Uterus (tissue), 4 donors: ENCODE results near the gene SOCS4. TPM values are rescaled to one million over a fixed set of nuclear protein-coding genes. Genes with fewer than 3 reads are reported as not detected.
A peak's percentile ranks its signal among the peaks of the same experiment; 100 is the strongest.
"Not testable (repeated sequence)": the region's sequence is repeated elsewhere in the genome, so short reads cannot be mapped to it uniquely, and the experiment has no call there.

Source experiments
- DNase-seq, 2 donors: peaks; one replicate each; pipeline ENCODE4 v3.0.0-alpha.2; 2019 to 2020
- H3K27ac ChIP-seq, 2 donors: fragments of 200-600 bp; sonication (generic); 1 replicate in 1 of 2; 2 replicates in 1 of 2; pipeline ENCODE4 v1.5.1; 2016 to 2018
- H3K27me3 ChIP-seq, 2 donors: fragments of 200-600 bp; sonication (generic); one replicate each; pipeline ENCODE4 v1.5.1; 2018 to 2019; ENCODE audit warnings: control low read depth in 1 of 2
- H3K36me3 ChIP-seq, 2 donors: fragments of 200-600 bp; sonication (generic); one replicate each; pipeline ENCODE4 v1.5.1; 2019; ENCODE audit warnings: control low read depth in 1 of 2
- H3K4me1 ChIP-seq, 2 donors: fragments of 200-600 bp; sonication (generic); one replicate each; pipeline ENCODE4 v1.5.1; 2018 to 2019; ENCODE audit warnings: control low read depth in 1 of 2
- H3K4me3 ChIP-seq, 2 donors: fragments of 200-600 bp; sonication (generic); 1 replicate in 1 of 2; 2 replicates in 1 of 2; pipeline ENCODE4 v1.5.1; 2018 to 2019; ENCODE audit warnings: mild to moderate bottlenecking in 1 of 2
- H3K9me3 ChIP-seq, 2 donors: fragments of 200-600 bp; sonication (generic); one replicate each; pipeline ENCODE4 v1.5.1; 2019; ENCODE audit warnings: control low read depth in 1 of 2
- POLR2A ChIP-seq, 2 donors: fragments of 450-650 bp; IDR thresholded peaks; one replicate each; pipeline ENCODE4 v1.6.1; 2016; ENCODE audit warnings: antibody characterized with exemption in 2 of 2, mild to moderate bottlenecking in 1 of 2, moderate library complexity in 1 of 2
- intact Hi-C: fragments of 100-400 bp; cut with DNase I; formaldehyde crosslinking; loops from one replicate; pipeline ENCODE4 v1.15.1; 2023; ENCODE audit warnings: low total_unique reads
- total RNA-seq, 4 donors: library from RNA; depleted of rRNA in 3 of 4; stranded (reverse); fragments of >200 nt in 3 of 4; gene quantifications; one replicate each; pipeline versions ENCODE4 v1.1.0 to v1.2.4, GENCODE V29; 2014 to 2023
- TF ChIP-seq, protein P1 (sequence below), 4 experiments: fragments of 200-600 bp in 2 of 4; fragments of 450-650 bp in 2 of 4; sonication (generic) in 2 of 4; IDR thresholded peaks; one replicate each; pipeline ENCODE4 v1.5.1; 2016 to 2019; ENCODE audit warnings: antibody characterized with exemption in 4 of 4, mild to moderate bottlenecking in 2 of 4, moderate library complexity in 1 of 4
- donor health status: DM: yes; HTN: yes; CAD: no.

SOCS4 gene
- total RNA-seq, 4 donors from 2014 or later = 10.2 to 36.4 (median 22.4) TPM

DNA sequence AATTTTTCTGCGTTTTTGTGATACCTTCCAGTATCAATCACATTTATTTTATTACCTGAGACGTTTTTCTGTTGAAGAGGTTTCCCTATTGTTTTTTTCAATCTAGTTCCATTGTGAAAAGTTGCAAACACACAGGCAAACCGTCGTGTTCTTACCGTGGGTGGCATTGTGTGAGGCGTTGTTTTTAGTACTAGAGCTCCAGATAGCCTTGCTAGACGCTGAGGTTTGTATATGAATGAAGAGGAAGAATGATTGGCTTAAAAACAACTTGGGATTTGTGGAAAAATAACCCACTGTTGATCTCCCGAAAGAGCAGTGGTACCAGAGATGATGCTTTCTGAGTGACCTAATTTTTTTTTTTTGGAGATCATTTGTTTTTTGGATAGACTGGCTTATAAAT is 1.0 kb downstream of the SOCS4 start:
- peak overlapping the region in 1 of 2 donors; percentile 72 for H3K27ac ChIP-seq
- no peak for TF ChIP-seq POLR2A (IDR thresholded peaks at IDR 0.05)
- TF ChIP-seq, protein P1, sequence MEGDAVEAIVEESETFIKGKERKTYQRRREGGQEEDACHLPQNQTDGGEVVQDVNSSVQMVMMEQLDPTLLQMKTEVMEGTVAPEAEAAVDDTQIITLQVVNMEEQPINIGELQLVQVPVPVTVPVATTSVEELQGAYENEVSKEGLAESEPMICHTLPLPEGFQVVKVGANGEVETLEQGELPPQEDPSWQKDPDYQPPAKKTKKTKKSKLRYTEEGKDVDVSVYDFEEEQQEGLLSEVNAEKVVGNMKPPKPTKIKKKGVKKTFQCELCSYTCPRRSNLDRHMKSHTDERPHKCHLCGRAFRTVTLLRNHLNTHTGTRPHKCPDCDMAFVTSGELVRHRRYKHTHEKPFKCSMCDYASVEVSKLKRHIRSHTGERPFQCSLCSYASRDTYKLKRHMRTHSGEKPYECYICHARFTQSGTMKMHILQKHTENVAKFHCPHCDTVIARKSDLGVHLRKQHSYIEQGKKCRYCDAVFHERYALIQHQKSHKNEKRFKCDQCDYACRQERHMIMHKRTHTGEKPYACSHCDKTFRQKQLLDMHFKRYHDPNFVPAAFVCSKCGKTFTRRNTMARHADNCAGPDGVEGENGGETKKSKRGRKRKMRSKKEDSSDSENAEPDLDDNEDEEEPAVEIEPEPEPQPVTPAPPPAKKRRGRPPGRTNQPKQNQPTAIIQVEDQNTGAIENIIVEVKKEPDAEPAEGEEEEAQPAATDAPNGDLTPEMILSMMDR (IDR thresholded peaks at IDR 0.05) = no peak
- peak overlapping the region; percentile 59 to 60 for H3K4me3 ChIP-seq
- H3K4me1 ChIP-seq = peaks cover 3 to 13% of the 10 kb centered on the region in 2 donors
- H3K9me3 ChIP-seq = no peaks in the 10 kb centered on the region
- no peaks in the 10 kb centered on the region for H3K27me3 ChIP-seq
- intact Hi-C loops = no loop called here
- no peaks in the 10 kb centered on the region for H3K36me3 ChIP-seq
- DNase-seq = no peak

DNA sequence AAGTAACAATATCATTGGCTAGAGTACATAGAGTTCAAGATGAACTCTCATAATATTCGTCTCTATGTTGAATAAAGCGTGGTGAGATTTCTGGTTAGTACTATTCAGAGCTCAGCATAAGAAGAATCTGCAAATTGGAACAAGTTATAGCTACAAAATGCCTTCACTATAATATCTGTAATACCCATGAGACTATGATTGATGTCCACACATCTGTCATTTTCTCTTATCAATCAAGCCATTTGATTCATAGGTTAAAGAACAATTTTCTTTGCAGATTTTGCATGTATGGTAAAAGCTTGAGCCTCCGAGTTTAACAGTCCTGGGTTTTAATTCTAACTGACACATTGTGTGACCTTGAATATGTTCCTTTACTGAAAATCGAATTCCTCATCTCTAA is 1.4 kb downstream of the SOCS4 start:
- TF ChIP-seq, protein P1 (IDR thresholded peaks at IDR 0.05) = no peak
- no peak for TF ChIP-seq POLR2A (IDR thresholded peaks at IDR 0.05)
- Histone ChIP-seq H3K36me3 (no peaks in the 10 kb centered on the region), H3K4me3 (peak overlapping the region in 1 of 2 donors; percentile 60), H3K4me1 (peaks cover 3 to 13% of the 10 kb centered on the region in 2 donors), H3K9me3 (no peaks in the 10 kb centered on the region), H3K27ac (no peak overlapping the region), H3K27me3 (no peaks in the 10 kb centered on the region)
- intact Hi-C loops = no loop called here
- DNase-seq = no peak

DNA sequence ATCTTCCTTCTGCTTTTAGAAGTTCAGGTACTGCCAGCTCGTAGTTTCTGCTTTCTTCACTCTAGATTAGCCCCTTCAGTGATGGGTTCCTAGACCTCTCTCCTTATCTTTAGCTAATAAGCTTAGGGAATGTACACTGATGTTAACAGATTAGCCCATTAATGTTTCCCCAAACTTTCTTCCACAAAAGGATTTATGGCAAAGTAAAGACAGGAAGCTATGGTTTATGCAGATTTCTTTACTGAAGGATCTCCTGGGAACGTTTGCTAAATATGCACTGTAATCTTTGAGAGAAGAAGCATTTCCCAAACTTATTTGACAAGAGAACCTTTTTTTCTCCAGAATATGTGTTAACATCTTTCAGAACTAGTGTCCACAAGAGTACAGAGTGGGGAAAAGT is 4.2 kb downstream of the SOCS4 start:
- TF ChIP-seq, protein P1 (IDR thresholded peaks at IDR 0.05) = no peak
- TF ChIP-seq POLR2A (IDR thresholded peaks at IDR 0.05) = no peak
- intact Hi-C loops = no loop called here
- no peak overlapping the region for H3K4me3 ChIP-seq

DNA sequence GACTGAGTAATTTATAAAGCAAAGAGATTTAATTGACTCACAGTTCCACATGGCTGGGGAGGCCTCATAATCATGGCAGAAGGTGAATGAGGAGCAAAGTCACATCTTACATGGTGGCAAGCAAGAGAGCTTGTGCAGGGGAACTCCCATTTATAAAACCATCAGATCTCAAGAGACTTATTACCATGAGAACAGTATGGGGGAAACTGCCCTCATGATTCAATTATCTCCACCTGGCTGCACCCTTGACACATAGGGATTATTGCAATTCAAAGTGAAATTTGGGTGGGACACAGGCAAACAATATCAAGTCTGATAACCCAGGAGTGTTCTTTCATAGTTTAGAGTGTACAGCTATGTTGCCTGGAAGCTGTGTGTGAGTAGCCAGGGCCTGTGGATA is 11.0 kb downstream of the SOCS4 start:
- H3K27me3 ChIP-seq, H3K27ac ChIP-seq, DNase-seq, H3K4me3 ChIP-seq, H3K36me3 ChIP-seq, intact Hi-C loops, H3K4me1 ChIP-seq, H3K9me3 ChIP-seq: not testable (repeated sequence)

More for the DNA sequence above, 4.2 kb downstream of the SOCS4 start:
- Histone ChIP-seq H3K4me1 (peaks cover under 1 to 9% of the 10 kb centered on the region in 2 donors), H3K27me3 (no peaks in the 10 kb centered on the region), H3K27ac (no peak overlapping the region), H3K36me3 (no peaks in the 10 kb centered on the region), H3K9me3 (no peaks in the 10 kb centered on the region)
- DNase-seq = no peak

DNA sequence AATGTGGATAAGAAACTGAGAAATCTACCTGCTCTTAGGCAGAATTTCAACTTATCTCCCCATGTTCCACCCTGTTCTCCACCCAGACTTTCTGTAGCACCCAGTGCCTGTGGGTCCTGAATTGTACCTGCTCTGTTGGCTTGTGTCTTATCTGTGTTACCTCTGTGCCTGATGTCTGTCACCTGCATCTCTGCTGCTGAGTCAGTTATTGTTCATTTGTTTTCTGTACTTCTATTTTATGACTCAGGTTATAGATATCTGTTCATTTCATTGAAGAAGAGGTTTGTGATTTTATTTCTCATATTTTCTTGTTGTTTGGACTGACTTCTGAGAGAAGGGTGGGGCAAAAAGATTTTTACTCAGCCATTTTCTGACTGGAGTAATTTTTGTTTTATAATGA is 11.7 kb downstream of the SOCS4 start:
- H3K9me3 ChIP-seq = no peaks in the 10 kb centered on the region
- H3K36me3 ChIP-seq = no peaks in the 10 kb centered on the region
- no peak for TF ChIP-seq POLR2A (IDR thresholded peaks at IDR 0.05)
- TF ChIP-seq, protein P1 (IDR thresholded peaks at IDR 0.05) = no peak
- intact Hi-C loops = no loop called here
- no peaks in the 10 kb centered on the region for H3K27me3 ChIP-seq
- H3K4me3 ChIP-seq = no peak overlapping the region
- no peak overlapping the region for H3K27ac ChIP-seq
- DNase-seq = no peak
- no peaks in the 10 kb centered on the region for H3K4me1 ChIP-seq

DNA sequence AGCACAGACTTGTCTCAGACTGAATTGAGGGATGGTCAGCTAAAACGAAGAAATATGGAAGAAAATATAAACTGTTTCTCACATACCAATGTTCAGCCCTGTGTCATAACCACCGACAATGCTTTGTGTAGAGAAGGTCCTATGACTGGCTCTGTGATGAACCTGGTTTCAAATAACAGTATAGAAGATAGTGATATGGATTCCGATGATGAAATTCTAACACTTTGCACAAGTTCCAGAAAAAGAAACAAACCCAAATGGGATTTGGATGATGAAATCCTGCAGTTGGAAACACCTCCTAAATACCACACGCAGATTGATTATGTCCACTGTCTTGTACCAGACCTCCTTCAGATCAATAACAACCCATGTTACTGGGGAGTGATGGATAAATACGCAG is 16.5 kb downstream of the SOCS4 start:
- intact Hi-C loops = no loop called here
- TF ChIP-seq, protein P1 (IDR thresholded peaks at IDR 0.05) = no peak
- TF ChIP-seq POLR2A (IDR thresholded peaks at IDR 0.05) = no peak

More for the DNA sequence above, 16.5 kb downstream of the SOCS4 start:
- Histone ChIP-seq H3K36me3 (no peaks in the 10 kb centered on the region), H3K27ac (no peak overlapping the region), H3K4me3 (no peak overlapping the region), H3K27me3 (no peaks in the 10 kb centered on the region), H3K4me1 (no peaks in the 10 kb centered on the region), H3K9me3 (no peaks in the 10 kb centered on the region)
- no peak for DNase-seq
